Suprapubic skin (tissue), 3 donors: Measurements from ENCODE around the gene LAMA4.

Source experiments
- CTCF ChIP-seq, 2 donors: fragments of 200-600 bp in 1 of 2; fragments of 450-650 bp in 1 of 2; sonication (generic) in 1 of 2; IDR thresholded peaks; one replicate each; pipeline ENCODE4 v1.5.1; 2016 to 2019; ENCODE audit warnings: antibody characterized with exemption in 2 of 2, mild to moderate bottlenecking in 1 of 2, moderate library complexity in 1 of 2
- EP300 ChIP-seq: sonication (generic); formaldehyde crosslinking; IDR thresholded peaks from one replicate; pipeline ENCODE4 v1.6.1; 2017; ENCODE audit warnings: antibody characterized with exemption
- POLR2A ChIP-seq, 2 donors: fragments of 450-650 bp; IDR thresholded peaks; one replicate each; pipeline ENCODE4 v1.6.1; 2017; ENCODE audit warnings: antibody characterized with exemption in 2 of 2, mild to moderate bottlenecking in 2 of 2, moderate library complexity in 2 of 2

GRCh38 chr6:112231164-112231563 lies 23.2 kb downstream of the LAMA4 start:
- TF ChIP-seq POLR2A (IDR thresholded peaks at IDR 0.05) (no peak), EP300 (no peak), CTCF (IDR thresholded peaks at IDR 0.05) (no peak)
